ENCODE results near the gene ROPN1L.

DNA sequence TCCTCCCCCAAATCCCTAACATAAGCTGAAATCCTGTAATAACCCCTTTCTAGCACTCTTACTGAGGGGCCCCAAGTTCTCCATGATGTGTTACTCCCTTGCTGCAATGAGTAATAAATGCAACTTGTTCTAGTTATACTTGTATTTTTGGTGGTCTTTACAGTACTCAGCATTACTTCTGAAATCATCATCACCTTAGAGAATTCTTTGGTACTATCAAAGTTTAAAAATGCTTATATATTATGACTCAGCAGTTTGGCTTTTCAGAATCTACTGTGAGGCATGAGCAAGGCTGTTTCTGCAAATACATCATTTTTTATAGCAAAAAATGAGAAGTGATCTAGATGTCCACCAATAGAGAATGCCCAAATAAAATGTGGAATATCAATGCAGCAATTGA, 20.7 kb upstream of the ROPN1L start:
- TF ChIP-seq, protein P1, sequence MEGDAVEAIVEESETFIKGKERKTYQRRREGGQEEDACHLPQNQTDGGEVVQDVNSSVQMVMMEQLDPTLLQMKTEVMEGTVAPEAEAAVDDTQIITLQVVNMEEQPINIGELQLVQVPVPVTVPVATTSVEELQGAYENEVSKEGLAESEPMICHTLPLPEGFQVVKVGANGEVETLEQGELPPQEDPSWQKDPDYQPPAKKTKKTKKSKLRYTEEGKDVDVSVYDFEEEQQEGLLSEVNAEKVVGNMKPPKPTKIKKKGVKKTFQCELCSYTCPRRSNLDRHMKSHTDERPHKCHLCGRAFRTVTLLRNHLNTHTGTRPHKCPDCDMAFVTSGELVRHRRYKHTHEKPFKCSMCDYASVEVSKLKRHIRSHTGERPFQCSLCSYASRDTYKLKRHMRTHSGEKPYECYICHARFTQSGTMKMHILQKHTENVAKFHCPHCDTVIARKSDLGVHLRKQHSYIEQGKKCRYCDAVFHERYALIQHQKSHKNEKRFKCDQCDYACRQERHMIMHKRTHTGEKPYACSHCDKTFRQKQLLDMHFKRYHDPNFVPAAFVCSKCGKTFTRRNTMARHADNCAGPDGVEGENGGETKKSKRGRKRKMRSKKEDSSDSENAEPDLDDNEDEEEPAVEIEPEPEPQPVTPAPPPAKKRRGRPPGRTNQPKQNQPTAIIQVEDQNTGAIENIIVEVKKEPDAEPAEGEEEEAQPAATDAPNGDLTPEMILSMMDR (conservative IDR thresholded peaks at IDR 0.05), result no peak
- no peak for TF ChIP-seq EZH2 (IDR thresholded peaks at IDR 0.05; ENCODE audit: low read depth)

All from PC-9 (cell line).